ENCODE data around the gene ST8SIA6.

DNA sequence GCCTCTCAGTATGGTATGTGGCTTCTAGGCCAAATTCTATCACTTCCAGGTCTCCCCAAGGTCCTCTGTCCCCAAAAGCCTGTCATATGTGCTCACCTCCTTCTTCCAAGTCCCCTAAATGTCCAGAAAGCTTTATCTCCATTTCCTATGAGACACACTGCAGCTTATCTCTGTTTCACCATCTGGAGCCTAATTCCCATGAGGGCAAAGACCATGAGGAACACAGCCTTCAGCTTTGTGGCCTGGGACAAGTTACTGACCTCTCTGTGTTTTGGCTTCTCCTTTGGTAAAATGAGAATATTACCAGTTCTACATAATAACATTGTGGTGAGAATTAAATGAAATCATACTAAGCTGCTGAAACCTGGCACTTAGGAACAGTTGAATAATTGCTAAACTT is 19.2 kb downstream of the ST8SIA6 start:
- TF ChIP-seq, protein P1, sequence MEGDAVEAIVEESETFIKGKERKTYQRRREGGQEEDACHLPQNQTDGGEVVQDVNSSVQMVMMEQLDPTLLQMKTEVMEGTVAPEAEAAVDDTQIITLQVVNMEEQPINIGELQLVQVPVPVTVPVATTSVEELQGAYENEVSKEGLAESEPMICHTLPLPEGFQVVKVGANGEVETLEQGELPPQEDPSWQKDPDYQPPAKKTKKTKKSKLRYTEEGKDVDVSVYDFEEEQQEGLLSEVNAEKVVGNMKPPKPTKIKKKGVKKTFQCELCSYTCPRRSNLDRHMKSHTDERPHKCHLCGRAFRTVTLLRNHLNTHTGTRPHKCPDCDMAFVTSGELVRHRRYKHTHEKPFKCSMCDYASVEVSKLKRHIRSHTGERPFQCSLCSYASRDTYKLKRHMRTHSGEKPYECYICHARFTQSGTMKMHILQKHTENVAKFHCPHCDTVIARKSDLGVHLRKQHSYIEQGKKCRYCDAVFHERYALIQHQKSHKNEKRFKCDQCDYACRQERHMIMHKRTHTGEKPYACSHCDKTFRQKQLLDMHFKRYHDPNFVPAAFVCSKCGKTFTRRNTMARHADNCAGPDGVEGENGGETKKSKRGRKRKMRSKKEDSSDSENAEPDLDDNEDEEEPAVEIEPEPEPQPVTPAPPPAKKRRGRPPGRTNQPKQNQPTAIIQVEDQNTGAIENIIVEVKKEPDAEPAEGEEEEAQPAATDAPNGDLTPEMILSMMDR (conservative IDR thresholded peaks at IDR 0.05; ENCODE audit: low read depth, low read length) = no peak
- no peak for TF ChIP-seq EZH2 (IDR thresholded peaks at IDR 0.05; ENCODE audit: low read length, unreplicated experiment)
